Measurements from ENCODE around the gene LRRC8C.

DNA sequence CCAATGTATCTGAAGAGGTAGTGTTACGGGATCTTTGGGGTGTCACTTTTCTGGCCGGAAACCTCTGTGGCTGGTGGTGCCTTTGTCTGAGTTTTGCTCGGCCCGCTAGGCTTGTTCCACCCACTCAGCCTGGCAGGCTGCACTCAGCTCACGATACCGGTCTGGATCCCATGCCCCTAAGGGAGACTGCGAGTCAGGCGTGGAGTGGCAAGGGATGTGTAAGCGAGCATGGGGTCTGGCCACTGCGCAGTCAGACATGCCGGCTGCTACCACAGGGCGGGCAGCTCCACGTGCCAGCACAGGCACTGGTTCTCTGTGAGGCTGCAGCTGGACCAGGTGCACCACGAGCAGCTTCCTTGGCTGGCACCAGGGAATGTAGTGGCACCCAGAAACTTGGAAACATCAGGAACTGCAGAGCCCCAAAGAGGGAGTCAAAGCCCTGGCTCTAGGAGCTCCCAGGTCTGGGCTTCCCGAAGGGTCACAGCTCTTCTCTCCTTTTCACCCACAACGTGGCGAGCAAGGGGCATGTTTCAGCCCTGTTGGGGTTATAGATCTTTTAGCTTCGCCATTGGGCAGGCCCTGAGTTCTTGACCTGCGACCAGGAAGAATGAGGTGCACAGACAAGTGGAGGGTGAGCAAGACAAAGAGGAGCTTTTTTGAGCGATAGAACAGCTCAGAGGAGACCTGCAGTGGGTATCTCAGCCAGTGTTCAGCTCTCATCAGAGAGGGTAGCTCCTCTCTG lies 23.8 kb upstream of the LRRC8C start:
- no peak for TF ChIP-seq POLR2AphosphoS5 (IDR thresholded peaks at IDR 0.05; ENCODE audit: borderline replicate concordance, low read depth, low read length)
- TF ChIP-seq EZH2 (IDR thresholded peaks at IDR 0.05): no peak
